Breast epithelium (tissue), 4 donors: Measurements from ENCODE around the gene NCKIPSD. TPM values are rescaled to one million over a fixed set of nuclear protein-coding genes. Genes with fewer than 3 reads are reported as not detected.

Source experiments
- DNase-seq, 2 donors: peaks; one replicate each; pipeline ENCODE4 v3.0.0-alpha.2; 2019; ENCODE audit warnings: low spot score in 2 of 2
- H3K27ac ChIP-seq, 2 donors: fragments of 200-600 bp; sonication (generic) in 1 of 2; one replicate each; pipeline ENCODE4 v1.5.1; 2016 to 2019; ENCODE audit warnings: mild to moderate bottlenecking in 1 of 2
- H3K27me3 ChIP-seq, 2 donors: fragments of 200-600 bp; sonication (generic) in 1 of 2; one replicate each; pipeline versions ENCODE4 v1.5.1 to v1.6.0; 2017 to 2019; ENCODE audit warnings: control low read depth in 1 of 2, mild to moderate bottlenecking in 1 of 2
- H3K36me3 ChIP-seq: fragments of 200-600 bp; one replicate; pipeline ENCODE4 v1.5.1; 2019
- H3K4me1 ChIP-seq, 2 donors: fragments of 200-600 bp; sonication (generic); one replicate each; pipeline ENCODE4 v1.5.1; 2016 to 2019; ENCODE audit warnings: control low read depth in 1 of 2
- H3K4me3 ChIP-seq, 3 donors: fragments of 200-600 bp; sonication (generic); 1 replicate in 2 of 3; 2 replicates in 1 of 3; pipeline ENCODE4 v1.5.1; 2016 to 2019; ENCODE audit warnings: mild to moderate bottlenecking in 3 of 3, moderate library complexity in 2 of 3
- H3K9me3 ChIP-seq, 2 donors: fragments of 200-600 bp; sonication (generic) in 1 of 2; one replicate each; pipeline ENCODE4 v1.5.1; 2016 to 2019; ENCODE audit warnings: control low read depth in 1 of 2
- CTCF ChIP-seq, 3 donors: fragments of 450-650 bp; IDR thresholded peaks; one replicate each; pipeline ENCODE4 v1.5.1; 2016 to 2017; ENCODE audit warnings: antibody characterized with exemption in 3 of 3, mild to moderate bottlenecking in 3 of 3, moderate library complexity in 3 of 3
- POLR2A ChIP-seq: fragments of 450-650 bp; IDR thresholded peaks from one replicate; pipeline ENCODE4 v1.6.1; 2016; ENCODE audit warnings: antibody characterized with exemption, mild to moderate bottlenecking, moderate library complexity
- POLR2AphosphoS5 ChIP-seq, 3 donors: sonication (generic); formaldehyde crosslinking; IDR thresholded peaks; one replicate each; pipeline ENCODE4 v1.6.1; 2017; ENCODE audit warnings: antibody characterized with exemption in 3 of 3
- intact Hi-C: fragments of 100-400 bp; cut with DNase I; formaldehyde crosslinking; loops from one replicate; pipeline ENCODE4 v1.15.1; 2023; ENCODE audit warnings: low total_unique reads
- total RNA-seq, 3 donors: library from RNA; depleted of rRNA; stranded (reverse); fragments of >200 nt; gene quantifications; one replicate each; pipeline ENCODE4 v1.1.0, GENCODE V29; 2016

The NCKIPSD gene
- total RNA-seq, 3 donors from 2014 or later, result 31.8 to 40.3 (median 36.4) TPM

- Histone ChIP-seq H3K27ac (no peak overlapping the region), H3K36me3 (no peaks in the 10 kb centered on the region), H3K9me3 (no peaks in the 10 kb centered on the region), H3K27me3 (no peaks in the 10 kb centered on the region), H3K4me3 (no peak overlapping the region), H3K4me1 (no peaks in the 10 kb centered on the region)
- DNase-seq, result no peak
- intact Hi-C loops, result loop anchor here (5.0 kb wide), 1 partner anchor 693 kb away; no protein-coding TSS in a partner anchor
- TF ChIP-seq POLR2A (no peak), CTCF (IDR thresholded peaks at IDR 0.05) (no peak), POLR2AphosphoS5 (IDR thresholded peaks at IDR 0.05) (no peak)
Observed at GRCh38 chr3:48644898-48645760, 40.6 kb downstream of the NCKIPSD start.

- H3K9me3 ChIP-seq, result no peaks in the 10 kb centered on the region
- H3K27me3 ChIP-seq, result no peaks in the 10 kb centered on the region
- H3K36me3 ChIP-seq, result no peaks in the 10 kb centered on the region
- intact Hi-C loops, result no loop called here
- TF ChIP-seq POLR2A (no peak), POLR2AphosphoS5 (IDR thresholded peaks at IDR 0.05) (no peak), CTCF (IDR thresholded peaks at IDR 0.05) (no peak)
- no peak overlapping the region for H3K27ac ChIP-seq
- H3K4me1 ChIP-seq, result no peaks in the 10 kb centered on the region
- no peak overlapping the region for H3K4me3 ChIP-seq
- no peak for DNase-seq
Observed at GRCh38 chr3:48642605-48643004, 43.1 kb downstream of the NCKIPSD start.

GRCh38 chr3:48641396-48641795 lies 44.3 kb downstream of the NCKIPSD start:
- Histone ChIP-seq H3K4me3 (no peak overlapping the region), H3K36me3 (no peaks in the 10 kb centered on the region), H3K27ac (no peak overlapping the region), H3K27me3 (no peaks in the 10 kb centered on the region), H3K4me1 (peaks cover 0 to under 1% of the 10 kb centered on the region in 2 donors), H3K9me3 (no peaks in the 10 kb centered on the region)
- TF ChIP-seq POLR2AphosphoS5 (IDR thresholded peaks at IDR 0.05) (no peak), CTCF (IDR thresholded peaks at IDR 0.05) (no peak), POLR2A (no peak)
- DNase-seq, result no peak
- intact Hi-C loops, result no loop called here

- H3K4me1 ChIP-seq, result peaks cover 0 to 4% of the 10 kb centered on the region in 2 donors
- no peak for DNase-seq
- H3K4me3 ChIP-seq, result no peak overlapping the region
- H3K27ac ChIP-seq, result no peak overlapping the region
- intact Hi-C loops, result no loop called here
- H3K9me3 ChIP-seq, result no peaks in the 10 kb centered on the region
- TF ChIP-seq POLR2AphosphoS5 (IDR thresholded peaks at IDR 0.05), result no peak
- no peak for TF ChIP-seq CTCF (IDR thresholded peaks at IDR 0.05)
- TF ChIP-seq POLR2A, result no peak
- H3K27me3 ChIP-seq, result no peaks in the 10 kb centered on the region
- H3K36me3 ChIP-seq, result no peaks in the 10 kb centered on the region
Observed at GRCh38 chr3:48639944-48640606, 45.6 kb downstream of the NCKIPSD start.

GRCh38 chr3:48637305-48637704 lies 48.4 kb downstream of the NCKIPSD start:
- Histone ChIP-seq H3K27ac (no peak overlapping the region), H3K4me3 (no peak overlapping the region), H3K27me3 (no peaks in the 10 kb centered on the region), H3K36me3 (no peaks in the 10 kb centered on the region), H3K9me3 (no peaks in the 10 kb centered on the region), H3K4me1 (peaks cover 0 to 4% of the 10 kb centered on the region in 2 donors)
- intact Hi-C loops, result no loop called here
- no peak for DNase-seq
- TF ChIP-seq POLR2AphosphoS5 (IDR thresholded peaks at IDR 0.05), result no peak
- no peak for TF ChIP-seq POLR2A
- TF ChIP-seq CTCF (IDR thresholded peaks at IDR 0.05), result no peak
